Measurements from ENCODE around the gene DHX40. TPM values are rescaled to one million over a fixed set of nuclear protein-coding genes. Genes with fewer than 3 reads are reported as not detected.
"Not testable (repeated sequence)": the region's sequence is repeated elsewhere in the genome, so short reads cannot be mapped to it uniquely, and the experiment has no call there.

Gene DHX40
- total RNA-seq, 1 donor from 2014 or later = 39.7 TPM

- no peak for DNase-seq (ENCODE audit: low read depth)
- H3K4me3 ChIP-seq (ENCODE audit: low read depth, low read length) = no peak overlapping the region
- TF ChIP-seq CTCF (conservative IDR thresholded peaks at IDR 0.05; ENCODE audit: low read depth, low read length) = no peak
Observed at GRCh38 chr17:59647288-59647687, 81.9 kb downstream of the DHX40 start.

GRCh38 chr17:59649886-59650285 is 84.5 kb downstream of the DHX40 start:
- TF ChIP-seq CTCF (conservative IDR thresholded peaks at IDR 0.05; ENCODE audit: low read depth, low read length) = no peak
- DNase-seq (ENCODE audit: low read depth) = no peak

GRCh38 chr17:59650642-59651041 is 85.2 kb downstream of the DHX40 start:
- no peak for TF ChIP-seq CTCF (conservative IDR thresholded peaks at IDR 0.05; ENCODE audit: low read depth, low read length)
- no peak for DNase-seq (ENCODE audit: low read depth)
- no peak overlapping the region for H3K4me3 ChIP-seq (ENCODE audit: low read depth, low read length)

More at GRCh38 chr17:59649886-59650285, 84.5 kb downstream of the DHX40 start:
- H3K4me3 ChIP-seq (ENCODE audit: low read depth, low read length) = no peak overlapping the region

- no peak for TF ChIP-seq CTCF (conservative IDR thresholded peaks at IDR 0.05; ENCODE audit: low read depth, low read length)
- no peak overlapping the region for H3K4me3 ChIP-seq (ENCODE audit: low read depth, low read length)
- no peak for DNase-seq (ENCODE audit: low read depth)
Observed at GRCh38 chr17:59651346-59651745, 85.9 kb downstream of the DHX40 start.

GRCh38 chr17:59652119-59652518 is 86.7 kb downstream of the DHX40 start:
- no peak for TF ChIP-seq CTCF (conservative IDR thresholded peaks at IDR 0.05; ENCODE audit: low read depth, low read length)
- no peak overlapping the region for H3K4me3 ChIP-seq (ENCODE audit: low read depth, low read length)
- no peak for DNase-seq (ENCODE audit: low read depth)

- DNase-seq (ENCODE audit: low read depth); H3K4me3 ChIP-seq (ENCODE audit: low read depth, low read length): not testable (repeated sequence)
Observed at GRCh38 chr17:59656624-59657023, 91.2 kb downstream of the DHX40 start.

Other genes with a start within 250 kb of the DHX40 start
- 2.5 and 6.4 TPM in 2 replicates for gene YPEL2, start 234.0 kb upstream of the DHX40 start, total RNA-seq
- gene CLTC, start 54.3 kb downstream of the DHX40 start, total RNA-seq = 207 and 243 TPM in 2 replicates
- gene PTRH2, start 141.8 kb downstream of the DHX40 start, total RNA-seq = 44.4 and 44.6 TPM in 2 replicates
- gene VMP1, start 142.0 kb downstream of the DHX40 start, total RNA-seq = 127 and 232 TPM in 2 replicates